Upper lobe of left lung (tissue), 4 donors: ENCODE results near the gene SLC66A2.

ENCODE experiments used
- CTCF ChIP-seq, 6 experiments: fragments of 450-650 bp in 4 of 6; fragments of 200-600 bp in 2 of 6; sonication (generic) in 2 of 6; IDR thresholded peaks; one replicate each; pipeline ENCODE4 v1.5.1; 2016 to 2019; ENCODE audit warnings: antibody characterized with exemption in 6 of 6
- EP300 ChIP-seq, 4 donors: sonication (generic); formaldehyde crosslinking; IDR thresholded peaks; one replicate each; pipeline ENCODE4 v1.5.1; 2017; ENCODE audit warnings: antibody characterized with exemption in 4 of 4, control low read depth in 2 of 4
- POLR2A ChIP-seq, 4 donors: fragments of 450-650 bp; IDR thresholded peaks; one replicate each; pipeline ENCODE4 v1.5.1; 2016 to 2017; ENCODE audit warnings: antibody characterized with exemption in 4 of 4, mild to moderate bottlenecking in 2 of 4
- POLR2AphosphoS5 ChIP-seq, 2 donors: sonication (generic); formaldehyde crosslinking; IDR thresholded peaks; one replicate each; pipeline ENCODE4 v1.5.1; 2017; ENCODE audit warnings: antibody characterized with exemption in 2 of 2

- TF ChIP-seq POLR2A (IDR thresholded peaks at IDR 0.05) (no peak), POLR2AphosphoS5 (IDR thresholded peaks at IDR 0.05) (no peak), CTCF (IDR thresholded peaks at IDR 0.05) (no peak), EP300 (IDR thresholded peaks at IDR 0.05) (no peak)
These were observed 44.7 kb downstream of the SLC66A2 start for GRCh38 chr18:79906706-79907105.
